IMR-90 (cell line): ENCODE measurements around the gene SRRM4. TPM values are rescaled to one million over a fixed set of nuclear protein-coding genes. Genes with fewer than 3 reads are reported as not detected.

Experiments
- ATAC-seq: fragments of 200-7000 bp; cut with Tn5 transposase; 2 replicates; pipeline ENCODE4 v1.9.1; 2020; ENCODE audit warnings: low read depth, mild to moderate bottlenecking, moderate library complexity
- BruUV-seq: library from RNA; stranded (reverse); fragments of 400-500 nt; replicated peaks from 2 replicates; lab custom pipeline; 2021; lab: Mats Ljungman, UMichigan
- CTCF ChIA-PET: fragments of 300-600 bp; formaldehyde crosslinking; extraction: SDS; loops from one replicate; lab custom pipeline; 2021; ENCODE audit warnings: antibody characterized with exemption; lab: Yijun Ruan, JAX
- POLR2A ChIA-PET: fragments of 300-600 bp; sonication (Branson Sonifier 250); formaldehyde crosslinking; loops from one replicate; lab custom pipeline; 2022; ENCODE audit warnings: antibody characterized with exemption; ENCODE audit not compliant: unreplicated experiment; lab: Charles Lee
- DNase-seq: peaks from one replicate; pipeline ENCODE4 v3.0.0; 2013
- H2AFZ ChIP-seq: replicated peaks from 2 replicates; pipeline ENCODE3; 2013; ENCODE audit warnings: low read length, mild to moderate bottlenecking; ENCODE audit not compliant: poor library complexity
- H2AK5ac ChIP-seq: 2 replicates; pipeline ENCODE4 v1.6.1; 2013; ENCODE audit warnings: low read depth, low read length, inconsistent platforms
- H2AK9ac ChIP-seq: replicated peaks from 2 replicates; pipeline ENCODE3; 2013; ENCODE audit warnings: mild to moderate bottlenecking, low read depth, low read length, moderate library complexity; ENCODE audit not compliant: poor library complexity
- H2BK120ac ChIP-seq: 2 replicates; pipeline ENCODE4 v1.6.1; 2013; ENCODE audit warnings: low read depth, low read length, inconsistent platforms
- H2BK15ac ChIP-seq: 3 replicates; pipeline ENCODE4 v1.6.1; 2013; ENCODE audit warnings: low read depth, low read length, inconsistent platforms
- H2BK20ac ChIP-seq: 2 replicates; pipeline ENCODE4 v1.6.1; 2013; ENCODE audit warnings: low read depth, mild to moderate bottlenecking, inconsistent platforms, low read length, moderate library complexity
- H2BK5ac ChIP-seq: 2 replicates; pipeline ENCODE4 v1.6.1; 2013; ENCODE audit warnings: mild to moderate bottlenecking, low read depth, low read length, inconsistent platforms; ENCODE audit not compliant: poor library complexity, severe bottlenecking
- H3K14ac ChIP-seq: replicated peaks from 2 replicates; pipeline ENCODE4 v1.6.1; 2013; ENCODE audit warnings: low read depth, low read length, inconsistent platforms
- H3K18ac ChIP-seq: 2 replicates; pipeline ENCODE4 v1.6.1; 2013; ENCODE audit warnings: low read depth, low read length, control low read depth
- H3K23ac ChIP-seq: 2 replicates; pipeline ENCODE4 v1.6.1; 2013; ENCODE audit warnings: low read depth, low read length, inconsistent platforms
- H3K27ac ChIP-seq: 2 replicates; pipeline ENCODE4 v1.5.1; 2013; ENCODE audit warnings: mild to moderate bottlenecking, control low read depth, low read length; ENCODE audit not compliant: insufficient read depth
- H3K27me3 ChIP-seq: 2 replicates; pipeline ENCODE4 v1.6.1; 2013; ENCODE audit warnings: low read length; ENCODE audit not compliant: control insufficient read depth, insufficient read depth
- H3K36me3 ChIP-seq: 2 replicates; pipeline ENCODE4 v1.6.1; 2013; ENCODE audit warnings: low read length, mixed read lengths; ENCODE audit not compliant: control insufficient read depth, insufficient read depth
- H3K4ac ChIP-seq: 2 replicates; pipeline ENCODE4 v1.6.1; 2013; ENCODE audit warnings: low read depth, low read length, inconsistent platforms
- H3K4me1 ChIP-seq: 2 replicates; pipeline ENCODE4 v1.6.1; 2013; ENCODE audit warnings: low read length, mixed read lengths; ENCODE audit not compliant: control insufficient read depth, insufficient read depth
- H3K4me2 ChIP-seq: 2 replicates; pipeline ENCODE4 v1.6.1; 2013; ENCODE audit warnings: low read depth, mild to moderate bottlenecking, control low read depth, low read length, moderate library complexity
- H3K4me3 ChIP-seq: 2 replicates; pipeline ENCODE4 v1.5.1; 2013; ENCODE audit warnings: low read depth, mild to moderate bottlenecking, control low read depth, low read length, moderate library complexity; ENCODE audit not compliant: insufficient read depth
- H3K56ac ChIP-seq: 2 replicates; pipeline ENCODE4 v1.6.1; 2013; ENCODE audit warnings: low read length, inconsistent platforms; ENCODE audit not compliant: insufficient read depth; ENCODE audit errors: extremely low read depth
- H3K79me1 ChIP-seq, 2 experiments: 2 replicates each; pipeline ENCODE4 v1.6.1; 2013; ENCODE audit warnings: low read length in 2 of 2, inconsistent platforms in 1 of 2, low read depth in 1 of 2
- H3K9ac ChIP-seq: 2 replicates; pipeline ENCODE4 v1.6.1; 2013; ENCODE audit warnings: low read depth, low read length, control low read depth
- H3K9me1 ChIP-seq: 2 replicates; pipeline ENCODE4 v1.6.1; 2013; ENCODE audit warnings: low read length, inconsistent platforms; ENCODE audit not compliant: insufficient read depth
- H3K9me3 ChIP-seq: 2 replicates; pipeline ENCODE4 v1.6.1; 2013; ENCODE audit warnings: low read length; ENCODE audit not compliant: control insufficient read depth, insufficient read depth
- H4K20me1 ChIP-seq: 2 replicates; pipeline ENCODE4 v1.6.1; 2013; ENCODE audit warnings: low read length, inconsistent platforms; ENCODE audit not compliant: insufficient read depth
- H4K5ac ChIP-seq: 2 replicates; pipeline ENCODE4 v1.6.1; 2013; ENCODE audit warnings: mild to moderate bottlenecking, low read depth, low read length, control low read depth
- H4K8ac ChIP-seq, 2 experiments: 2 replicates each; pipeline ENCODE4 v1.6.1; 2013; ENCODE audit warnings: low read depth in 2 of 2, low read length in 2 of 2, control low read depth in 1 of 2, inconsistent platforms in 1 of 2
- H4K91ac ChIP-seq: 2 replicates; pipeline ENCODE4 v1.6.1; 2013; ENCODE audit warnings: low read depth, low read length, inconsistent platforms; ENCODE audit not compliant: insufficient read depth
- BHLHE40 ChIP-seq: fragments of 150-350 bp; IDR thresholded peaks from 2 replicates; pipeline ENCODE4 v1.6.1; 2016; ENCODE audit warnings: mild to moderate bottlenecking, low read depth, low read length
- CHD1 ChIP-seq: IDR thresholded peaks from 2 replicates; pipeline ENCODE4 v1.6.1; 2012; ENCODE audit warnings: low read depth, low read length, improper control_type of control experiment
- MAZ ChIP-seq: IDR thresholded peaks from 2 replicates; pipeline ENCODE4 v1.6.1; 2012; ENCODE audit warnings: low read depth, mild to moderate bottlenecking, low read length, improper control_type of control experiment, moderate library complexity, borderline replicate concordance
- MXI1 ChIP-seq: IDR thresholded peaks from 2 replicates; pipeline ENCODE4 v1.6.1; 2012; ENCODE audit warnings: low read depth, mild to moderate bottlenecking, low read length, moderate library complexity, borderline replicate concordance
- RCOR1 ChIP-seq: IDR thresholded peaks from 2 replicates; pipeline ENCODE4 v1.6.1; 2012; ENCODE audit warnings: mild to moderate bottlenecking, low read length, improper control_type of control experiment; ENCODE audit not compliant: insufficient replicate concordance
- RFX5 ChIP-seq: IDR thresholded peaks from 2 replicates; pipeline ENCODE4 v1.8.0; 2012; ENCODE audit warnings: low read depth, mild to moderate bottlenecking, low read length, moderate library complexity
- WGBS, 2 experiments: methylation state at CpG; one replicate each; pipeline versions ENCODE4 v1.1.5 to v1.1.7; 2013; ENCODE audit warnings: missing lambda C conversion rate in 2 of 2; ENCODE audit not compliant: insufficient read length in 1 of 2; ENCODE audit errors: extremely low coverage in 2 of 2; 5-methylcytosine and 5-hydroxymethylcytosine counted together
- dilution Hi-C: fragments of 300-500 bp; cut with HindIII; formaldehyde crosslinking; loops from one replicate; pipeline ENCODE4 v1.14.3; 2018; ENCODE audit warnings: low sequenced_read_pairs; ENCODE audit not compliant: unreplicated experiment
- in situ Hi-C: fragments of 300-500 bp; cut with MboI; formaldehyde crosslinking; loops from 3 replicates; pipeline ENCODE4 v1.14.3; 2019; ENCODE audit warnings: low sequenced_read_pairs, inconsistent platforms, mixed read lengths
- intact Hi-C: fragments of 100-400 bp; cut with micrococcal nuclease; formaldehyde crosslinking; loops from 2 replicates; pipeline ENCODE4 v1.10.0; 2022
- polyA plus RNA-seq, 3 experiments: library from polyadenylated mRNA; depleted of rRNA; stranded (reverse); fragments of >200 nt; gene quantifications; 2 replicates each; pipeline ENCODE4 v1.2.3, GENCODE V29; 2012; ENCODE audit warnings: low replicate concordance in 1 of 3
- total RNA-seq: library from RNA; depleted of rRNA; stranded (reverse); fragments of >200 nt; gene quantifications from 2 replicates; pipeline ENCODE4 v1.2.3, GENCODE V29; 2012

Gene SRRM4
- total and polyA plus RNA-seq, 2 of the 4 experiments (the other 2 are of a cell fraction): not detected

- Histone ChIP-seq H3K27me3 (no peaks in the 10 kb centered on the region), H3K4ac (no peak overlapping the region), H3K18ac (no peak overlapping the region), H3K9me1 (no peaks in the 10 kb centered on the region), H3K14ac (no peak overlapping the region), H3K27ac (no peak overlapping the region), H4K8ac (no peak overlapping the region), H2BK15ac (no peak overlapping the region), H2BK5ac (no peak overlapping the region), H2AK5ac (no peak overlapping the region), H3K9ac (no peak overlapping the region), H3K79me1 (no peaks in the 10 kb centered on the region), H4K91ac (no peak overlapping the region), H3K36me3 (no peaks in the 10 kb centered on the region), H4K5ac (no peak overlapping the region), H3K9me3 (peaks cover 2% of the 10 kb centered on the region), H2BK120ac (no peak overlapping the region), H3K4me2 (no peak overlapping the region), H3K56ac (no peak overlapping the region), H3K4me3 (no peak overlapping the region), H3K23ac (no peak overlapping the region), H2BK20ac (no peak overlapping the region), H2AK9ac (no peak overlapping the region), H2AFZ (no peak overlapping the region), H3K4me1 (no peaks in the 10 kb centered on the region), H4K20me1 (no peaks in the 10 kb centered on the region)
- dilution Hi-C loops (no loop called here), in situ Hi-C loops (no loop called here), intact Hi-C loops (no loop called here)
- CTCF ChIA-PET: interaction anchor here (0.6 kb wide), 1 partner anchor 276 kb away, joined by 3 read pairs; no protein-coding TSS in a partner anchor
- TF ChIP-seq CHD1: no peak
- no peak for TF ChIP-seq MAZ
- no peak for TF ChIP-seq BHLHE40
- no peak for TF ChIP-seq RFX5
- no peak for TF ChIP-seq MXI1
- no peak for TF ChIP-seq RCOR1
- ATAC-seq (no peak), DNase-seq (no peak)
- no CpG with 5 or more reads among the region's 4 CpGs for WGBS, 2 experiments
- POLR2A ChIA-PET: no interaction called here
- no TSS peak for BruUV-seq
Observed at GRCh38 chr12:119136811-119137410, 155.6 kb downstream of the SRRM4 start.
